ENCODE data around the gene LONRF2.

DNA sequence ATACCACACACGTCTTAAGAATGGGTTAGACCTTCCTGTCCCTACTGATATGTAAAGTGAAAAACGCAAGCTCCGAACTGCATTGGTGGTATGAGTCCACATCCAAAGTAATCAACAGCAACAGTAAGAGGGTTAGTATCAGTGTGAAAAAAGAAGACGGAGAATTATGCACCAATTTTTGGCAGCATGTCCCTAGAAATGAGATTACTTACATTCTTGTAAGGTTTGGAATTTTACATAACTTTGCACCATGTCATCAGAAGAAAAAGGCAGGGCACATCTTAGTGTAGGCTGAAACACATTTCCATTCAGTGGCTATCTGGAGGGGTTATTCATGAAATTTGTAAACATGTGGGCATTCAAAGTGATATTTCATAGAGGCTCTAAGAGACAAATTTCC, 88.2 kb downstream of the LONRF2 start:
- TF ChIP-seq, protein P1, sequence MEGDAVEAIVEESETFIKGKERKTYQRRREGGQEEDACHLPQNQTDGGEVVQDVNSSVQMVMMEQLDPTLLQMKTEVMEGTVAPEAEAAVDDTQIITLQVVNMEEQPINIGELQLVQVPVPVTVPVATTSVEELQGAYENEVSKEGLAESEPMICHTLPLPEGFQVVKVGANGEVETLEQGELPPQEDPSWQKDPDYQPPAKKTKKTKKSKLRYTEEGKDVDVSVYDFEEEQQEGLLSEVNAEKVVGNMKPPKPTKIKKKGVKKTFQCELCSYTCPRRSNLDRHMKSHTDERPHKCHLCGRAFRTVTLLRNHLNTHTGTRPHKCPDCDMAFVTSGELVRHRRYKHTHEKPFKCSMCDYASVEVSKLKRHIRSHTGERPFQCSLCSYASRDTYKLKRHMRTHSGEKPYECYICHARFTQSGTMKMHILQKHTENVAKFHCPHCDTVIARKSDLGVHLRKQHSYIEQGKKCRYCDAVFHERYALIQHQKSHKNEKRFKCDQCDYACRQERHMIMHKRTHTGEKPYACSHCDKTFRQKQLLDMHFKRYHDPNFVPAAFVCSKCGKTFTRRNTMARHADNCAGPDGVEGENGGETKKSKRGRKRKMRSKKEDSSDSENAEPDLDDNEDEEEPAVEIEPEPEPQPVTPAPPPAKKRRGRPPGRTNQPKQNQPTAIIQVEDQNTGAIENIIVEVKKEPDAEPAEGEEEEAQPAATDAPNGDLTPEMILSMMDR (IDR thresholded peaks at IDR 0.05) = no peak
- TF ChIP-seq MAZ (IDR thresholded peaks at IDR 0.05; ENCODE audit: borderline replicate concordance, low read depth, low read length) = no peak
- TF ChIP-seq NR3C1 (IDR thresholded peaks at IDR 0.05) = no peak
- TF ChIP-seq, protein P2, sequence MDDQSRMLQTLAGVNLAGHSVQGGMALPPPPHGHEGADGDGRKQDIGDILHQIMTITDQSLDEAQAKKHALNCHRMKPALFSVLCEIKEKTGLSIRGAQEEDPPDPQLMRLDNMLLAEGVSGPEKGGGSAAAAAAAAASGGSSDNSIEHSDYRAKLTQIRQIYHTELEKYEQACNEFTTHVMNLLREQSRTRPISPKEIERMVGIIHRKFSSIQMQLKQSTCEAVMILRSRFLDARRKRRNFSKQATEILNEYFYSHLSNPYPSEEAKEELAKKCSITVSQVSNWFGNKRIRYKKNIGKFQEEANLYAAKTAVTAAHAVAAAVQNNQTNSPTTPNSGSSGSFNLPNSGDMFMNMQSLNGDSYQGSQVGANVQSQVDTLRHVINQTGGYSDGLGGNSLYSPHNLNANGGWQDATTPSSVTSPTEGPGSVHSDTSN (IDR thresholded peaks at IDR 0.05) = no peak
- no peak for TF ChIP-seq RFX5 (IDR thresholded peaks at IDR 0.05)
- no peak for TF ChIP-seq POLR2A (IDR thresholded peaks at IDR 0.05; ENCODE audit: low read length)
